IMR-90 (cell line): ENCODE data around the gene CYTH1. TPM values are rescaled to one million over a fixed set of nuclear protein-coding genes. Genes with fewer than 3 reads are reported as not detected.

Source experiments
- ATAC-seq: fragments of 200-7000 bp; cut with Tn5 transposase; 2 replicates; pipeline ENCODE4 v1.9.1; 2020; ENCODE audit warnings: low read depth, mild to moderate bottlenecking, moderate library complexity
- BruUV-seq: library from RNA; stranded (reverse); fragments of 400-500 nt; replicated peaks from 2 replicates; lab custom pipeline; 2021; lab: Mats Ljungman, UMichigan
- CTCF ChIA-PET: fragments of 300-600 bp; formaldehyde crosslinking; extraction: SDS; loops from one replicate; lab custom pipeline; 2021; ENCODE audit warnings: antibody characterized with exemption; lab: Yijun Ruan, JAX
- POLR2A ChIA-PET: fragments of 300-600 bp; sonication (Branson Sonifier 250); formaldehyde crosslinking; loops from one replicate; lab custom pipeline; 2022; ENCODE audit warnings: antibody characterized with exemption; ENCODE audit not compliant: unreplicated experiment; lab: Charles Lee
- DNase-seq: peaks from one replicate; pipeline ENCODE4 v3.0.0; 2013
- H2AFZ ChIP-seq: replicated peaks from 2 replicates; pipeline ENCODE3; 2013; ENCODE audit warnings: low read length, mild to moderate bottlenecking; ENCODE audit not compliant: poor library complexity
- H2AK5ac ChIP-seq: 2 replicates; pipeline ENCODE4 v1.6.1; 2013; ENCODE audit warnings: low read depth, low read length, inconsistent platforms
- H2AK9ac ChIP-seq: replicated peaks from 2 replicates; pipeline ENCODE3; 2013; ENCODE audit warnings: mild to moderate bottlenecking, low read depth, low read length, moderate library complexity; ENCODE audit not compliant: poor library complexity
- H2BK120ac ChIP-seq: 2 replicates; pipeline ENCODE4 v1.6.1; 2013; ENCODE audit warnings: low read depth, low read length, inconsistent platforms
- H2BK15ac ChIP-seq: 3 replicates; pipeline ENCODE4 v1.6.1; 2013; ENCODE audit warnings: low read depth, low read length, inconsistent platforms
- H2BK20ac ChIP-seq: 2 replicates; pipeline ENCODE4 v1.6.1; 2013; ENCODE audit warnings: low read depth, mild to moderate bottlenecking, inconsistent platforms, low read length, moderate library complexity
- H2BK5ac ChIP-seq: 2 replicates; pipeline ENCODE4 v1.6.1; 2013; ENCODE audit warnings: mild to moderate bottlenecking, low read depth, low read length, inconsistent platforms; ENCODE audit not compliant: poor library complexity, severe bottlenecking
- H3K14ac ChIP-seq: replicated peaks from 2 replicates; pipeline ENCODE4 v1.6.1; 2013; ENCODE audit warnings: low read depth, low read length, inconsistent platforms
- H3K18ac ChIP-seq: 2 replicates; pipeline ENCODE4 v1.6.1; 2013; ENCODE audit warnings: low read depth, low read length, control low read depth
- H3K23ac ChIP-seq: 2 replicates; pipeline ENCODE4 v1.6.1; 2013; ENCODE audit warnings: low read depth, low read length, inconsistent platforms
- H3K27ac ChIP-seq: 2 replicates; pipeline ENCODE4 v1.5.1; 2013; ENCODE audit warnings: mild to moderate bottlenecking, control low read depth, low read length; ENCODE audit not compliant: insufficient read depth
- H3K27me3 ChIP-seq: 2 replicates; pipeline ENCODE4 v1.6.1; 2013; ENCODE audit warnings: low read length; ENCODE audit not compliant: control insufficient read depth, insufficient read depth
- H3K36me3 ChIP-seq: 2 replicates; pipeline ENCODE4 v1.6.1; 2013; ENCODE audit warnings: low read length, mixed read lengths; ENCODE audit not compliant: control insufficient read depth, insufficient read depth
- H3K4ac ChIP-seq: 2 replicates; pipeline ENCODE4 v1.6.1; 2013; ENCODE audit warnings: low read depth, low read length, inconsistent platforms
- H3K4me1 ChIP-seq: 2 replicates; pipeline ENCODE4 v1.6.1; 2013; ENCODE audit warnings: low read length, mixed read lengths; ENCODE audit not compliant: control insufficient read depth, insufficient read depth
- H3K4me2 ChIP-seq: 2 replicates; pipeline ENCODE4 v1.6.1; 2013; ENCODE audit warnings: low read depth, mild to moderate bottlenecking, control low read depth, low read length, moderate library complexity
- H3K4me3 ChIP-seq: 2 replicates; pipeline ENCODE4 v1.5.1; 2013; ENCODE audit warnings: low read depth, mild to moderate bottlenecking, control low read depth, low read length, moderate library complexity; ENCODE audit not compliant: insufficient read depth
- H3K56ac ChIP-seq: 2 replicates; pipeline ENCODE4 v1.6.1; 2013; ENCODE audit warnings: low read length, inconsistent platforms; ENCODE audit not compliant: insufficient read depth; ENCODE audit errors: extremely low read depth
- H3K79me1 ChIP-seq, 2 experiments: 2 replicates each; pipeline ENCODE4 v1.6.1; 2013; ENCODE audit warnings: low read length in 2 of 2, inconsistent platforms in 1 of 2, low read depth in 1 of 2
- H3K9ac ChIP-seq: 2 replicates; pipeline ENCODE4 v1.6.1; 2013; ENCODE audit warnings: low read depth, low read length, control low read depth
- H3K9me1 ChIP-seq: 2 replicates; pipeline ENCODE4 v1.6.1; 2013; ENCODE audit warnings: low read length, inconsistent platforms; ENCODE audit not compliant: insufficient read depth
- H3K9me3 ChIP-seq: 2 replicates; pipeline ENCODE4 v1.6.1; 2013; ENCODE audit warnings: low read length; ENCODE audit not compliant: control insufficient read depth, insufficient read depth
- H4K20me1 ChIP-seq: 2 replicates; pipeline ENCODE4 v1.6.1; 2013; ENCODE audit warnings: low read length, inconsistent platforms; ENCODE audit not compliant: insufficient read depth
- H4K5ac ChIP-seq: 2 replicates; pipeline ENCODE4 v1.6.1; 2013; ENCODE audit warnings: mild to moderate bottlenecking, low read depth, low read length, control low read depth
- H4K8ac ChIP-seq, 2 experiments: 2 replicates each; pipeline ENCODE4 v1.6.1; 2013; ENCODE audit warnings: low read depth in 2 of 2, low read length in 2 of 2, control low read depth in 1 of 2, inconsistent platforms in 1 of 2
- H4K91ac ChIP-seq: 2 replicates; pipeline ENCODE4 v1.6.1; 2013; ENCODE audit warnings: low read depth, low read length, inconsistent platforms; ENCODE audit not compliant: insufficient read depth
- FOS ChIP-seq: fragments of 150-350 bp; IDR thresholded peaks from 2 replicates; pipeline ENCODE4 v1.6.1; 2016; ENCODE audit warnings: low read depth, low read length
- MAFK ChIP-seq: IDR thresholded peaks from 2 replicates; pipeline ENCODE4 v1.6.1; 2012; ENCODE audit warnings: low read depth, low read length, improper control_type of control experiment
- MAZ ChIP-seq: IDR thresholded peaks from 2 replicates; pipeline ENCODE4 v1.6.1; 2012; ENCODE audit warnings: low read depth, mild to moderate bottlenecking, low read length, improper control_type of control experiment, moderate library complexity, borderline replicate concordance
- MXI1 ChIP-seq: IDR thresholded peaks from 2 replicates; pipeline ENCODE4 v1.6.1; 2012; ENCODE audit warnings: low read depth, mild to moderate bottlenecking, low read length, moderate library complexity, borderline replicate concordance
- POLR2A ChIP-seq: IDR thresholded peaks from 2 replicates; pipeline ENCODE4 v1.6.1; 2012; ENCODE audit warnings: mild to moderate bottlenecking, low read depth, low read length
- RCOR1 ChIP-seq: IDR thresholded peaks from 2 replicates; pipeline ENCODE4 v1.6.1; 2012; ENCODE audit warnings: mild to moderate bottlenecking, low read length, improper control_type of control experiment; ENCODE audit not compliant: insufficient replicate concordance
- USF2 ChIP-seq: fragments of 150-350 bp; IDR thresholded peaks from 2 replicates; pipeline ENCODE4 v1.6.1; 2017; ENCODE audit warnings: mild to moderate bottlenecking, antibody characterized with exemption, low read length, low read depth
- WGBS, 2 experiments: methylation state at CpG; one replicate each; pipeline versions ENCODE4 v1.1.5 to v1.1.7; 2013; ENCODE audit warnings: missing lambda C conversion rate in 2 of 2; ENCODE audit not compliant: insufficient read length in 1 of 2; ENCODE audit errors: extremely low coverage in 2 of 2; 5-methylcytosine and 5-hydroxymethylcytosine counted together
- dilution Hi-C: fragments of 300-500 bp; cut with HindIII; formaldehyde crosslinking; loops from one replicate; pipeline ENCODE4 v1.14.3; 2018; ENCODE audit warnings: low sequenced_read_pairs; ENCODE audit not compliant: unreplicated experiment
- in situ Hi-C: fragments of 300-500 bp; cut with MboI; formaldehyde crosslinking; loops from 3 replicates; pipeline ENCODE4 v1.14.3; 2019; ENCODE audit warnings: low sequenced_read_pairs, inconsistent platforms, mixed read lengths
- intact Hi-C: fragments of 100-400 bp; cut with micrococcal nuclease; formaldehyde crosslinking; loops from 2 replicates; pipeline ENCODE4 v1.10.0; 2022
- polyA plus RNA-seq, 3 experiments: library from polyadenylated mRNA; depleted of rRNA; stranded (reverse); fragments of >200 nt; gene quantifications; 2 replicates each; pipeline ENCODE4 v1.2.3, GENCODE V29; 2012; ENCODE audit warnings: low replicate concordance in 1 of 3
- total RNA-seq: library from RNA; depleted of rRNA; stranded (reverse); fragments of >200 nt; gene quantifications from 2 replicates; pipeline ENCODE4 v1.2.3, GENCODE V29; 2012

Gene CYTH1
- total and polyA plus RNA-seq, 2 of the 4 experiments (the other 2 are of a cell fraction): 7.9 to 12.4 TPM

DNA sequence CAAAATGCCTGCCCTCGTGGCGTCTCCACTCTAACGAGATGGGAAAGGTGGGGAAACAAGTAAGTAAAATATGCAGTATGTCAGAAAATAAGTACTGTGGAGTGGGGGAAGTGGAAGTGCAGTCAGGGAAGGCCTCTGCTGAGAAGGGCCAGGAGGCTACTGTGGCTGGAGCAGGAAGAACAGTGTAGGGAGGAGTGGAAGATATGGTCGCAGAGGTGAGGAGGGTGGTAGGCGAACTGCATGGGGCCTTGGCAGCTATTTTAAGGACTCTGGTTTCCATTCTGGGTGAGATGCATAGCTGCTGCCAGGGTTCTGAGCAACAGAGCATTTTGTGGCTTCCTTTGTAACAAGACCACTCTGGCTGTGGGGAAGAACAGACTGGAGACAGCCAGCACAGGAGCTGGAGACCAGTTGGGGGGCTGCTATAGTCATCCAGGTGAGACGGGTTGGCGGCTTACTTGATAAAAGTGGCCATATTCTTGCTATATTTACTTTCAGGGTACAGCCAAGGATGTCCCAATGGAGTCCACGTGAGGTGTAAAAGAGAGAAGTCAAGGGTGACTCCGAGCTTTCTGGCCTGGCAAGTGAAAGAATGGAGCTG is 42.6 kb downstream of the CYTH1 start:
- Histone ChIP-seq H3K56ac (no peak overlapping the region), H3K4ac (no peak overlapping the region), H4K8ac (no peak overlapping the region), H3K4me1 (peaks cover 12% of the 10 kb centered on the region), H2BK20ac (no peak overlapping the region), H3K14ac (no peak overlapping the region), H3K4me2 (no peak overlapping the region), H2AK9ac (no peak overlapping the region), H3K27ac (no peak overlapping the region), H3K23ac (no peak overlapping the region), H3K4me3 (no peak overlapping the region), H4K20me1 (peaks cover 23% of the 10 kb centered on the region), H2AFZ (no peak overlapping the region), H2BK5ac (no peak overlapping the region), H3K9me1 (peaks cover 9% of the 10 kb centered on the region), H3K27me3 (no peaks in the 10 kb centered on the region), H3K36me3 (no peaks in the 10 kb centered on the region), H2AK5ac (no peak overlapping the region), H3K9me3 (no peaks in the 10 kb centered on the region), H3K18ac (no peak overlapping the region), H4K5ac (no peak overlapping the region), H3K9ac (no peak overlapping the region), H2BK15ac (no peak overlapping the region; the same call in 2 of the 3 replicates), H4K91ac (no peak overlapping the region), H2BK120ac (no peak overlapping the region), H3K79me1 (peaks cover 28 to 74% of the 10 kb centered on the region in 2 experiments)
- DNase-seq: no peak
- BruUV-seq: no TSS peak
- TF ChIP-seq MAZ: no peak
- TF ChIP-seq FOS: no peak
- no peak for TF ChIP-seq POLR2A
- no peak for TF ChIP-seq RCOR1
- no peak for TF ChIP-seq MAFK
- no peak for TF ChIP-seq USF2
- TF ChIP-seq MXI1: no peak
- no peak for ATAC-seq
- intact Hi-C loops: no loop called here
- in situ Hi-C loops: no loop called here
- POLR2A ChIA-PET: no interaction called here
- dilution Hi-C loops: no loop called here
- CTCF ChIA-PET: interaction anchor here (0.6 kb wide), 2 partner anchors 25 to 42 kb away, joined by 3 to 4 read pairs; no protein-coding TSS in a partner anchor
- 81% methylated on average over 3 of the region's 9 CpGs; no CpG with 5 or more reads in 1 of the 2 experiments for WGBS, 2 experiments
